ENCODE results near the gene WDR27.
"Not testable (repeated sequence)": the region's sequence is repeated elsewhere in the genome, so short reads cannot be mapped to it uniquely, and the experiment has no call there.

- TF ChIP-seq CTCF (IDR thresholded peaks at IDR 0.05; ENCODE audit: poor library complexity); EZH2 (IDR thresholded peaks at IDR 0.05; ENCODE audit: borderline replicate concordance): not testable (repeated sequence)
Measured at GRCh38 chr6:169645459-169645858, 56.4 kb downstream of the WDR27 start.
